ENCODE measurements around the gene RNASE8.

- TF ChIP-seq, protein P1, sequence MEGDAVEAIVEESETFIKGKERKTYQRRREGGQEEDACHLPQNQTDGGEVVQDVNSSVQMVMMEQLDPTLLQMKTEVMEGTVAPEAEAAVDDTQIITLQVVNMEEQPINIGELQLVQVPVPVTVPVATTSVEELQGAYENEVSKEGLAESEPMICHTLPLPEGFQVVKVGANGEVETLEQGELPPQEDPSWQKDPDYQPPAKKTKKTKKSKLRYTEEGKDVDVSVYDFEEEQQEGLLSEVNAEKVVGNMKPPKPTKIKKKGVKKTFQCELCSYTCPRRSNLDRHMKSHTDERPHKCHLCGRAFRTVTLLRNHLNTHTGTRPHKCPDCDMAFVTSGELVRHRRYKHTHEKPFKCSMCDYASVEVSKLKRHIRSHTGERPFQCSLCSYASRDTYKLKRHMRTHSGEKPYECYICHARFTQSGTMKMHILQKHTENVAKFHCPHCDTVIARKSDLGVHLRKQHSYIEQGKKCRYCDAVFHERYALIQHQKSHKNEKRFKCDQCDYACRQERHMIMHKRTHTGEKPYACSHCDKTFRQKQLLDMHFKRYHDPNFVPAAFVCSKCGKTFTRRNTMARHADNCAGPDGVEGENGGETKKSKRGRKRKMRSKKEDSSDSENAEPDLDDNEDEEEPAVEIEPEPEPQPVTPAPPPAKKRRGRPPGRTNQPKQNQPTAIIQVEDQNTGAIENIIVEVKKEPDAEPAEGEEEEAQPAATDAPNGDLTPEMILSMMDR (IDR thresholded peaks at IDR 0.05) = no peak
- TF ChIP-seq EP300 (IDR thresholded peaks at IDR 0.05) = no peak
Measured at GRCh38 chr14:21019366-21019765, 38.3 kb upstream of the RNASE8 start.
